Effector memory CD8-positive, alpha-beta T cell (primary cell): ENCODE measurements around the gene MADD.
A peak's percentile ranks its signal among the peaks of the same experiment; 100 is the strongest.

Experiments used
- ATAC-seq: fragments of 150-1000 bp; cut with Tn5 transposase; replicated peaks from 2 replicates; pipeline ENCODE4 v1.10.0; 2021; ENCODE audit warnings: mild to moderate bottlenecking, moderate library complexity
- DNase-seq, 3 experiments: peaks; one replicate each; pipeline ENCODE4 v3.0.0; 2021
- H3K27ac Mint-ChIP-seq, 2 donors: one replicate each; pipeline ENCODE4 v1.8.0; 2022; ENCODE audit warnings: mild to moderate bottlenecking in 2 of 2, mixed read lengths in 2 of 2, moderate library complexity in 2 of 2
- H3K27me3 Mint-ChIP-seq, 2 donors: one replicate each; pipeline ENCODE4 v1.8.0; 2022; ENCODE audit warnings: mixed read lengths in 2 of 2
- H3K36me3 Mint-ChIP-seq: one replicate; pipeline ENCODE4 v1.8.0; 2022; ENCODE audit warnings: mild to moderate bottlenecking, moderate library complexity, mixed read lengths; ENCODE audit not compliant: insufficient read depth
- H3K4me1 Mint-ChIP-seq, 2 donors: one replicate each; pipeline ENCODE4 v1.8.0; 2022; ENCODE audit warnings: low read depth in 2 of 2, mixed read lengths in 2 of 2
- H3K4me3 Mint-ChIP-seq, 2 donors: one replicate each; pipeline ENCODE4 v1.8.0; 2022; ENCODE audit warnings: mild to moderate bottlenecking in 2 of 2, mixed read lengths in 2 of 2, moderate library complexity in 2 of 2
- H3K9me3 Mint-ChIP-seq, 2 donors: one replicate each; pipeline ENCODE4 v1.8.0; 2022; ENCODE audit warnings: mixed read lengths in 2 of 2

MADD gene

GRCh38 chr11:47243454-47243853 lies 26.5 kb upstream of the MADD start:
- DNase-seq (no peak), ATAC-seq (no peak)
- peak overlapping the region; percentile 35 to 46 for H3K27ac Mint-ChIP-seq
- no peak overlapping the region for H3K4me3 Mint-ChIP-seq
- no peaks in the 10 kb centered on the region for H3K27me3 Mint-ChIP-seq
- no peaks in the 10 kb centered on the region for H3K9me3 Mint-ChIP-seq
- H3K4me1 Mint-ChIP-seq: peaks cover 15 to 18% of the 10 kb centered on the region in 2 donors
- H3K36me3 Mint-ChIP-seq: peaks cover 54% of the 10 kb centered on the region

GRCh38 chr11:47244448-47245350 lies 25.2 kb upstream of the MADD start:
- ATAC-seq (no peak), DNase-seq (no peak)
- H3K4me1 Mint-ChIP-seq: peaks cover 17 to 24% of the 10 kb centered on the region in 2 donors
- H3K4me3 Mint-ChIP-seq: no peak overlapping the region
- H3K9me3 Mint-ChIP-seq: no peaks in the 10 kb centered on the region
- peaks cover 49% of the 10 kb centered on the region for H3K36me3 Mint-ChIP-seq
- no peak overlapping the region for H3K27ac Mint-ChIP-seq
- no peaks in the 10 kb centered on the region for H3K27me3 Mint-ChIP-seq

- Mint-ChIP-seq H3K4me3 (no peak overlapping the region), H3K27ac (peak overlapping the region in 1 of 2 donors; percentile 68), H3K36me3 (peaks cover 40% of the 10 kb centered on the region)
Measured at GRCh38 chr11:47245611-47246357, 24.1 kb upstream of the MADD start.

GRCh38 chr11:47247502-47247901 lies 22.4 kb upstream of the MADD start:
- DNase-seq: no peak
- H3K36me3 Mint-ChIP-seq: peaks cover 24% of the 10 kb centered on the region

More at GRCh38 chr11:47245611-47246357, 24.1 kb upstream of the MADD start:
- Mint-ChIP-seq H3K9me3 (no peaks in the 10 kb centered on the region), H3K4me1 (peaks cover 17 to 23% of the 10 kb centered on the region in 2 donors), H3K27me3 (no peaks in the 10 kb centered on the region)
- DNase-seq: no peak
- no peak for ATAC-seq

GRCh38 chr11:47248304-47248663 lies 21.6 kb upstream of the MADD start:
- Mint-ChIP-seq H3K4me3 (peak overlapping the region; percentile 95 to 99), H3K27me3 (no peaks in the 10 kb centered on the region), H3K36me3 (peaks cover 18% of the 10 kb centered on the region), H3K9me3 (no peaks in the 10 kb centered on the region), H3K4me1 (peaks cover 9 to 20% of the 10 kb centered on the region in 2 donors), H3K27ac (peak overlapping the region; percentile 95 to 99)
- ATAC-seq (peak; percentile 14), DNase-seq (no peak)

More at GRCh38 chr11:47247502-47247901, 22.4 kb upstream of the MADD start:
- Mint-ChIP-seq H3K9me3 (no peaks in the 10 kb centered on the region), H3K4me3 (peak overlapping the region; percentile 95 to 99), H3K4me1 (peaks cover 9 to 20% of the 10 kb centered on the region in 2 donors), H3K27me3 (no peaks in the 10 kb centered on the region), H3K27ac (peak overlapping the region in 1 of 2 donors; percentile 95)
- ATAC-seq: no peak

- DNase-seq (peak; percentile 80 to 88 (median 83)), ATAC-seq (peak; percentile 97)
- Mint-ChIP-seq H3K27me3 (no peaks in the 10 kb centered on the region), H3K36me3 (peaks cover 13% of the 10 kb centered on the region), H3K27ac (peak within 1 kb of the TSS; percentile 95 to 99), H3K4me1 (peaks cover 9 to 20% of the 10 kb centered on the region in 2 donors), H3K4me3 (peak within 1 kb of the TSS; percentile 95 to 99), H3K9me3 (no peaks in the 10 kb centered on the region)
Measured at GRCh38 chr11:47248664-47249377, 21.1 kb upstream of the MADD start, which contains the start of gene ACP2. Gene ACP2, minus strand, starts transcription at chr11:47248814. Its CDS starts 25 bp downstream, at chr11:47248789.

- no peak for DNase-seq
- Mint-ChIP-seq H3K4me1 (peaks cover 9 to 20% of the 10 kb centered on the region in 2 donors), H3K36me3 (peaks cover 9% of the 10 kb centered on the region), H3K9me3 (no peaks in the 10 kb centered on the region), H3K27me3 (no peaks in the 10 kb centered on the region), H3K4me3 (peak overlapping the region; percentile 95 to 99), H3K27ac (peak overlapping the region; percentile 95 to 99)
- ATAC-seq: no peak
Measured at GRCh38 chr11:47249378-47249715, 20.6 kb upstream of the MADD start.

- Mint-ChIP-seq H3K4me3 (no peak overlapping the region), H3K9me3 (no peaks in the 10 kb centered on the region), H3K27ac (no peak overlapping the region), H3K27me3 (no peaks in the 10 kb centered on the region), H3K4me1 (peaks cover 9 to 18% of the 10 kb centered on the region in 2 donors), H3K36me3 (peaks cover 8% of the 10 kb centered on the region)
- no peak for ATAC-seq
- DNase-seq: no peak
Measured at GRCh38 chr11:47251751-47252150, 18.2 kb upstream of the MADD start.

GRCh38 chr11:47253660-47254059 lies 16.3 kb upstream of the MADD start:
- peaks cover 5% of the 10 kb centered on the region for H3K36me3 Mint-ChIP-seq
- peaks cover 4% of the 10 kb centered on the region in 2 donors for H3K4me1 Mint-ChIP-seq
- H3K27me3 Mint-ChIP-seq: no peaks in the 10 kb centered on the region
- no peak for DNase-seq
- no peak overlapping the region for H3K27ac Mint-ChIP-seq
- no peak for ATAC-seq
- no peak overlapping the region for H3K4me3 Mint-ChIP-seq
- no peaks in the 10 kb centered on the region for H3K9me3 Mint-ChIP-seq

- H3K4me3 Mint-ChIP-seq: no peak overlapping the region
- no peaks in the 10 kb centered on the region for H3K9me3 Mint-ChIP-seq
- H3K4me1 Mint-ChIP-seq: peaks cover under 1 to 4% of the 10 kb centered on the region in 2 donors
- DNase-seq (no peak), ATAC-seq (no peak)
- H3K36me3 Mint-ChIP-seq: peaks cover 3% of the 10 kb centered on the region
- no peaks in the 10 kb centered on the region for H3K27me3 Mint-ChIP-seq
- H3K27ac Mint-ChIP-seq: peak overlapping the region in 1 of 2 donors; percentile 57
Measured at GRCh38 chr11:47254386-47254785, 15.5 kb upstream of the MADD start.

GRCh38 chr11:47256374-47256773 lies 13.6 kb upstream of the MADD start:
- Mint-ChIP-seq H3K36me3 (peaks cover 3% of the 10 kb centered on the region), H3K4me1 (peaks cover 0 to 4% of the 10 kb centered on the region in 2 donors), H3K4me3 (no peak overlapping the region), H3K27me3 (no peaks in the 10 kb centered on the region), H3K9me3 (no peaks in the 10 kb centered on the region), H3K27ac (no peak overlapping the region)
- DNase-seq (no peak), ATAC-seq (no peak)

GRCh38 chr11:47257177-47257516 lies 12.8 kb upstream of the MADD start:
- Mint-ChIP-seq H3K27ac (no peak overlapping the region), H3K4me3 (no peak overlapping the region), H3K4me1 (peaks cover 0 to 4% of the 10 kb centered on the region in 2 donors), H3K27me3 (no peaks in the 10 kb centered on the region), H3K36me3 (peaks cover 3% of the 10 kb centered on the region), H3K9me3 (no peaks in the 10 kb centered on the region)
- DNase-seq (no peak), ATAC-seq (no peak)
